HepG2 (cell line): ENCODE data around the gene ADARB2. TPM values are rescaled to one million over a fixed set of nuclear protein-coding genes. Genes with fewer than 3 reads are reported as not detected.

Source experiments
- ATAC-seq: fragments of 200-7000 bp; cut with Tn5 transposase; 3 replicates; pipeline ENCODE4 v1.9.1; 2020; ENCODE audit warnings: mild to moderate bottlenecking, moderate library complexity
- BruUV-seq: library from RNA; stranded (reverse); fragments of 400-500 nt; replicated peaks from 2 replicates; lab custom pipeline; 2021; lab: Mats Ljungman, UMichigan
- CTCF ChIA-PET: fragments of 300-600 bp; formaldehyde crosslinking; extraction: SDS; loops from one replicate; lab custom pipeline; 2021; ENCODE audit warnings: low total read pairs, inconsistent platforms, low intra/inter-chr PET ratio; lab: Yijun Ruan, JAX
- POLR2A ChIA-PET: fragments of 350-600 bp; sonication (Branson Sonifier 250); formaldehyde crosslinking; loops from one replicate; lab custom pipeline; 2020; ENCODE audit warnings: antibody characterized with exemption, inconsistent platforms; lab: Yijun Ruan, JAX
- DNase-seq: peaks from one replicate; pipeline ENCODE4 v3.0.0-alpha.2; 2015; ENCODE audit warnings: low spot score
- FAIRE-seq: peaks from 3 replicates; lab custom pipeline; 2011; peaks lifted over from hg19 to GRCh38; lab: Jason Lieb, UNC
- H2AFZ ChIP-seq: one replicate; pipeline ENCODE4 v1.6.1; 2011; ENCODE audit warnings: low read length, inconsistent platforms
- H3K27ac ChIP-seq: fragments of 300-600 bp; 3 replicates; pipeline ENCODE4 v1.8.0; 2011; ENCODE audit warnings: mixed run types, mild to moderate bottlenecking, mixed read lengths, low read length, inconsistent platforms; ENCODE audit not compliant: insufficient read depth; ENCODE audit errors: extremely low read length
- H3K27me3 ChIP-seq, 2 experiments: fragments of 200-600 bp in 1 of 2; 2 replicates in 1 of 2; 3 replicates in 1 of 2; pipeline versions ENCODE4 v1.6.0 to v1.8.0; 2011; ENCODE audit warnings: low read length in 2 of 2, mild to moderate bottlenecking in 2 of 2, moderate library complexity in 2 of 2, inconsistent platforms in 1 of 2; ENCODE audit not compliant: insufficient read depth in 2 of 2, control insufficient read depth in 1 of 2
- H3K36me3 ChIP-seq, 2 experiments: fragments of 200-600 bp in 1 of 2; replicated peaks in 1 of 2; 2 replicates in 1 of 2; 3 replicates in 1 of 2; pipeline versions ENCODE4 v1.5.1 to v1.8.0; 2011; ENCODE audit warnings: low read length in 2 of 2, inconsistent platforms in 1 of 2; ENCODE audit not compliant: insufficient read depth in 2 of 2, control insufficient read depth in 1 of 2
- H3K4me1 ChIP-seq: 2 replicates; pipeline ENCODE4 v1.5.1; 2012; ENCODE audit warnings: low read length, inconsistent platforms; ENCODE audit not compliant: insufficient read depth
- H3K4me2 ChIP-seq: 2 replicates; pipeline ENCODE4 v1.6.0; 2011; ENCODE audit warnings: low read depth, low read length, inconsistent platforms
- H3K4me3 ChIP-seq, 3 experiments: fragments of 200-600 bp in 1 of 3; sonication (generic), shearing (Covaris generic) in 1 of 3; replicated peaks in 1 of 3; 2 replicates each; pipeline ENCODE4 v1.5.1; 2011 to 2016; ENCODE audit warnings: low read length in 3 of 3, inconsistent platforms in 2 of 3, low read depth in 2 of 3, mild to moderate bottlenecking in 2 of 3, control low read depth in 1 of 3, mixed read lengths in 1 of 3; ENCODE audit not compliant: insufficient read depth in 1 of 3
- H3K79me2 ChIP-seq: one replicate; pipeline ENCODE4 v1.6.1; 2011; ENCODE audit warnings: low read length, inconsistent platforms; ENCODE audit not compliant: insufficient read depth
- H3K9ac ChIP-seq: 2 replicates; pipeline ENCODE4 v1.6.0; 2011; ENCODE audit warnings: mild to moderate bottlenecking, low read depth, low read length, inconsistent platforms; ENCODE audit not compliant: insufficient read depth
- H3K9me3 ChIP-seq: 2 replicates; pipeline ENCODE4 v1.5.1; 2012; ENCODE audit warnings: mild to moderate bottlenecking, low read length
- H4K20me1 ChIP-seq: 2 replicates; pipeline ENCODE4 v1.6.0; 2011; ENCODE audit warnings: inconsistent platforms, mild to moderate bottlenecking, low read length, moderate library complexity; ENCODE audit not compliant: insufficient read depth
- GMEB2 ChIP-seq: IDR thresholded peaks from 2 replicates; pipeline ENCODE4 v1.6.1; 2016; ENCODE audit warnings: missing biosample characterization, missing genetic modification reagents, low read depth
- HOXD1 ChIP-seq: sonication (generic); formaldehyde crosslinking; IDR thresholded peaks from 2 replicates; pipeline ENCODE4 v1.5.0; 2020; ENCODE audit warnings: missing genetic modification reagents
- KAT8 ChIP-seq: IDR thresholded peaks from 2 replicates; pipeline ENCODE4 v1.6.1; 2016; ENCODE audit warnings: missing genetic modification reagents, missing compliant biosample characterization
- MED1 ChIP-seq: sonication (generic); formaldehyde crosslinking; IDR thresholded peaks from 2 replicates; pipeline ENCODE4 v1.4.0; 2020; ENCODE audit warnings: missing genetic modification reagents
- MEIS1 ChIP-seq: sonication (generic); formaldehyde crosslinking; IDR thresholded peaks from 2 replicates; pipeline ENCODE4 v1.9.0; 2021; ENCODE audit warnings: mild to moderate bottlenecking, missing genetic modification reagents, moderate library complexity, borderline replicate concordance
- PBX2 ChIP-seq: IDR thresholded peaks from 2 replicates; pipeline ENCODE4 v1.6.1; 2016; ENCODE audit warnings: control low read depth
- SP2 ChIP-seq: sonication (generic); formaldehyde crosslinking; IDR thresholded peaks from 2 replicates; pipeline ENCODE4 v1.5.1; 2020; ENCODE audit warnings: mild to moderate bottlenecking, missing genetic modification reagents
- TEAD2 ChIP-seq: sonication (generic); formaldehyde crosslinking; IDR thresholded peaks from 2 replicates; pipeline ENCODE4 v1.9.0; 2021; ENCODE audit warnings: missing genetic modification reagents
- TP53 ChIP-seq: sonication (generic); formaldehyde crosslinking; conservative IDR thresholded peaks from 2 replicates; pipeline ENCODE4 v1.4.0; 2020; ENCODE audit warnings: missing genetic modification reagents
- ZNF12 ChIP-seq: sonication (generic); formaldehyde crosslinking; IDR thresholded peaks from 2 replicates; pipeline ENCODE4 v1.5.0; 2020; ENCODE audit warnings: missing genetic modification reagents
- ZNF335 ChIP-seq: sonication (generic); formaldehyde crosslinking; IDR thresholded peaks from 2 replicates; pipeline ENCODE4 v1.4.0; 2020; ENCODE audit warnings: missing genetic modification reagents
- ZNF878 ChIP-seq: sonication (generic); formaldehyde crosslinking; IDR thresholded peaks from 2 replicates; pipeline ENCODE4 v1.8.1; 2023; ENCODE audit warnings: mild to moderate bottlenecking, missing genetic modification reagents, moderate library complexity
- WGBS: methylation state at CpG from one replicate; pipeline ENCODE4 v1.1.6; 2017; ENCODE audit warnings: low lambda C conversion rate; 5-methylcytosine and 5-hydroxymethylcytosine counted together
- in situ Hi-C: cut with HindIII; loops from 2 replicates; pipeline ENCODE4 v1.10.0; 2017; ENCODE audit warnings: low pct_unique_long_range_greater_than_20kb; ENCODE audit not compliant: extremely low pct_ligation_motif_present
- intact Hi-C: fragments of 100-400 bp; cut with micrococcal nuclease; formaldehyde crosslinking; loops from one replicate; pipeline ENCODE4 v1.10.0; 2022; ENCODE audit not compliant: unreplicated experiment
- polyA plus RNA-seq, 8 experiments: library from polyadenylated mRNA; depleted of rRNA in 3 of 8; stranded (reverse) in 7 of 8; unstranded in 1 of 8; fragments of >200 nt; fragmentation: Illumina TruSeq in 4 of 8; extraction: Trizol in 4 of 8; gene quantifications; 2 replicates each; pipeline versions ENCODE4 v1.2.1 to v1.2.3, GENCODE V29; 2011 to 2016; ENCODE audit warnings: low read depth in 4 of 8, missing spikeins in 1 of 8, mixed read lengths in 1 of 8; ENCODE audit not compliant: insufficient read depth in 1 of 8
- total RNA-seq, 5 experiments: library from RNA; depleted of rRNA; stranded (reverse); fragments of >200 nt; fragmentation: Illumina TruSeq; extraction: Trizol; gene quantifications; 2 replicates each; pipeline ENCODE4 v1.2.3, GENCODE V29; 2016; ENCODE audit warnings: low read depth in 1 of 5
- TF ChIP-seq, protein P1 (sequence below): sonication (generic); formaldehyde crosslinking; IDR thresholded peaks from 2 replicates; pipeline ENCODE4 v1.4.0; 2020; ENCODE audit warnings: missing genetic modification reagents

Gene ADARB2
- total and polyA plus RNA-seq, 2 of the 13 experiments (the other 11 are each of a cell fraction or from before 2014, with no cell fraction given) = not detected

- no peak overlapping the region for H3K27ac ChIP-seq
- no peak for DNase-seq
- peak; percentile 42; the same call in 1 of the 3 replicates for ATAC-seq
- WGBS = 18% methylated on average over 14 of the region's 15 CpGs
- H3K4me3 ChIP-seq = no peak overlapping the region
- H3K27me3 ChIP-seq = peaks cover 5 to 47% of the 10 kb centered on the region in 2 experiments; a peak in 4 of 5 replicates
- no peak for FAIRE-seq
- in situ Hi-C loops (no loop called here), intact Hi-C loops (no loop called here)
- no peaks in the 10 kb centered on the region for H4K20me1 ChIP-seq
- BruUV-seq = no TSS peak
- H3K36me3 ChIP-seq = no peaks in the 10 kb centered on the region
- H3K79me2 ChIP-seq = no peaks in the 10 kb centered on the region
- ChIA-PET POLR2A (no interaction called here), CTCF (no interaction called here)
- no peak overlapping the region for H3K9ac ChIP-seq
- H2AFZ ChIP-seq = no peak overlapping the region
- TF ChIP-seq HOXD1 (CRISPR knock-in tag) (no peak), MED1 (CRISPR knock-in tag) (no peak), ZNF335 (no peak), MEIS1 (no peak), SP2 (CRISPR knock-in tag) (no peak), ZNF878 (CRISPR knock-in tag) (no peak), KAT8 (CRISPR knock-in tag) (no peak), GMEB2 (CRISPR knock-in tag) (no peak), TP53 (CRISPR knock-in tag) (no peak), TEAD2 (CRISPR knock-in tag) (no peak), PBX2 (CRISPR knock-in tag) (no peak), ZNF12 (no peak)
- TF ChIP-seq, protein P1, sequence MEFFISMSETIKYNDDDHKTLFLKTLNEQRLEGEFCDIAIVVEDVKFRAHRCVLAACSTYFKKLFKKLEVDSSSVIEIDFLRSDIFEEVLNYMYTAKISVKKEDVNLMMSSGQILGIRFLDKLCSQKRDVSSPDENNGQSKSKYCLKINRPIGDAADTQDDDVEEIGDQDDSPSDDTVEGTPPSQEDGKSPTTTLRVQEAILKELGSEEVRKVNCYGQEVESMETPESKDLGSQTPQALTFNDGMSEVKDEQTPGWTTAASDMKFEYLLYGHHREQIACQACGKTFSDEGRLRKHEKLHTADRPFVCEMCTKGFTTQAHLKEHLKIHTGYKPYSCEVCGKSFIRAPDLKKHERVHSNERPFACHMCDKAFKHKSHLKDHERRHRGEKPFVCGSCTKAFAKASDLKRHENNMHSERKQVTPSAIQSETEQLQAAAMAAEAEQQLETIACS (CRISPR knock-in tag) = no peak
- no peak overlapping the region for H3K4me2 ChIP-seq
- H3K4me1 ChIP-seq = no peaks in the 10 kb centered on the region
- peaks cover 5% of the 10 kb centered on the region; the same call in 1 of the 2 replicates for H3K9me3 ChIP-seq
Measured at GRCh38 chr10:1151076-1152033, 586.0 kb downstream of the ADARB2 start.
